Measurements from ENCODE around the gene ZNF827. TPM values are rescaled to one million over a fixed set of nuclear protein-coding genes. Genes with fewer than 3 reads are reported as not detected.

The ZNF827 gene
- total and polyA plus RNA-seq, 2 of the 8 experiments (the other 6 are each of a cell fraction or from before 2014, with no cell fraction given): 25.3 to 26.2 TPM

GRCh38 chr4:145873901-145874300 is 64.7 kb downstream of the ZNF827 start:
- H2AK5ac ChIP-seq (ENCODE audit: low read depth, low read length): no peak overlapping the region
- CTCF ChIA-PET (ENCODE audit: partially characterized antibody): interaction anchor here (1.1 kb wide), 1 partner anchor 16 kb away, joined by 3 read pairs; no protein-coding TSS in a partner anchor
- H2BK15ac ChIP-seq (ENCODE audit: low read length): no peak overlapping the region
- no peak overlapping the region for H2BK20ac ChIP-seq (ENCODE audit: low read length)
- no peak overlapping the region for H3K56ac ChIP-seq (replicated peaks; ENCODE audit: insufficient read length, low read depth, low read length)
- no peak overlapping the region for H2BK5ac ChIP-seq (ENCODE audit: low read depth, low read length)
- no peak overlapping the region for H4K5ac ChIP-seq (ENCODE audit: insufficient read length, low read depth, low read length)
- POLR2A ChIA-PET (ENCODE audit: partially characterized antibody): no interaction called here
- H3K4me1 ChIP-seq (replicated peaks in 1 of 4; ENCODE audit: control insufficient read depth in 3 of 4, insufficient read depth in 4 of 4, low read length in 3 of 4): no peaks in the 10 kb centered on the region
- H4K91ac ChIP-seq (replicated peaks; ENCODE audit: insufficient read length, low read length): no peak overlapping the region
- H3K9me3 ChIP-seq (ENCODE audit: insufficient read depth in 2 of 2, low read depth in 1 of 2, low read length in 1 of 2): no peaks in the 10 kb centered on the region
- no peak overlapping the region for H3K9ac ChIP-seq (replicated peaks in 1 of 4; ENCODE audit: extremely low read depth in 1 of 4, low read depth in 3 of 4, low read length in 3 of 4)
- H4K20me1 ChIP-seq (replicated peaks in 1 of 2; ENCODE audit: control insufficient read depth in 1 of 2, insufficient read depth in 2 of 2, low read length in 2 of 2): no peaks in the 10 kb centered on the region
- H2BK120ac ChIP-seq (replicated peaks; ENCODE audit: low read depth, low read length): no peak overlapping the region
- H3K79me1 ChIP-seq (ENCODE audit: low read depth, low read length): no peaks in the 10 kb centered on the region
- no peak overlapping the region for H2BK12ac ChIP-seq (ENCODE audit: low read depth, low read length)
- no peak overlapping the region for H3K18ac ChIP-seq (ENCODE audit: extremely low read depth, low read length)
- H3K14ac ChIP-seq (ENCODE audit: insufficient read length): no peak overlapping the region
- H3K27me3 ChIP-seq (replicated peaks in 1 of 4; ENCODE audit: control insufficient read depth in 3 of 4, extremely low read depth in 1 of 4, insufficient read depth in 3 of 4, low read length in 3 of 4): no peaks in the 10 kb centered on the region
- no peak for FAIRE-seq
- no peak overlapping the region for H3K4me2 ChIP-seq (ENCODE audit: insufficient read depth in 1 of 2, low read depth in 2 of 2, low read length in 2 of 2)
- H4K8ac ChIP-seq (ENCODE audit: extremely low read depth, insufficient read depth, low read length): no peak overlapping the region
- no peak overlapping the region for H3K4ac ChIP-seq (replicated peaks; ENCODE audit: insufficient read length, low read depth, low read length)
- H2AFZ ChIP-seq (ENCODE audit: low read length): no peak overlapping the region
- no peak overlapping the region for H3K27ac ChIP-seq (ENCODE audit: low read depth, low read length)
- no peak overlapping the region for H3K4me3 ChIP-seq (ENCODE audit: extremely low read depth in 1 of 4, insufficient read depth in 2 of 4, low read depth in 3 of 4, low read length in 4 of 4)
- no peaks in the 10 kb centered on the region; the same call in 1 of the 2 replicates for H3K23me2 ChIP-seq (ENCODE audit: low read depth, low read length)
- no peak overlapping the region for H3K23ac ChIP-seq (ENCODE audit: insufficient read length)
- DNase-seq (ENCODE audit: low read depth in 1 of 2, low spot score in 2 of 2): no peak
- peaks cover 0 to 10% (median 1%) of the 10 kb centered on the region in 4 experiments; a peak in 4 of 8 replicates for H3K36me3 ChIP-seq (ENCODE audit: control insufficient read depth in 2 of 4, insufficient read depth in 4 of 4, low read length in 3 of 4)
- no peaks in the 10 kb centered on the region for H3K79me2 ChIP-seq (ENCODE audit: control insufficient read depth in 1 of 2, insufficient read depth in 2 of 2, low read length in 2 of 2)
- TF ChIP-seq SIN3A (conservative IDR thresholded peaks at IDR 0.05 in 1 of 2, IDR thresholded peaks at IDR 0.05 in 1 of 2; ENCODE audit: low read depth in 1 of 2, low read length in 2 of 2) (no peak), POLR2A (IDR thresholded peaks at IDR 0.05; ENCODE audit: control extremely low read depth in 1 of 2, low read depth in 2 of 2, low read length in 2 of 2) (no peak), ATF2 (IDR thresholded peaks at IDR 0.05; ENCODE audit: low read length) (no peak), CHD1 (IDR thresholded peaks at IDR 0.05; ENCODE audit: low read depth, low read length) (no peak), SP4 (IDR thresholded peaks at IDR 0.05; ENCODE audit: low read length) (no peak)

All from H1 (cell line).